Measurements from ENCODE around the gene VCL.
"Not testable (repeated sequence)": the region's sequence is repeated elsewhere in the genome, so short reads cannot be mapped to it uniquely, and the experiment has no call there.

Gene VCL

GRCh38 chr10:74035303-74035702, 37.4 kb downstream of the VCL start:
- DNase-seq (ENCODE audit: low read depth in 2 of 2, low spot score in 1 of 2): no peak

GRCh38 chr10:74036474-74036873, 38.6 kb downstream of the VCL start:
- DNase-seq (ENCODE audit: low read depth in 2 of 2, low spot score in 1 of 2): no peak

GRCh38 chr10:74039561-74040145, 41.7 kb downstream of the VCL start:
- DNase-seq (ENCODE audit: low read depth in 2 of 2, low spot score in 1 of 2): no peak

- DNase-seq (ENCODE audit: low read depth in 2 of 2, low spot score in 1 of 2): no peak
Observed at GRCh38 chr10:74040200-74041126, 42.5 kb downstream of the VCL start.

- no peak for DNase-seq (ENCODE audit: low read depth in 2 of 2, low spot score in 1 of 2)
Observed at GRCh38 chr10:74044419-74044818, 46.5 kb downstream of the VCL start.

- no peak for DNase-seq (ENCODE audit: low read depth in 2 of 2, low spot score in 1 of 2)
Observed at GRCh38 chr10:74047304-74047703, 49.4 kb downstream of the VCL start.

- DNase-seq (ENCODE audit: low read depth in 2 of 2, low spot score in 1 of 2): no peak
Observed at GRCh38 chr10:74047871-74048270, 50.0 kb downstream of the VCL start.

GRCh38 chr10:74048433-74048832, 50.5 kb downstream of the VCL start:
- no peak for DNase-seq (ENCODE audit: low read depth in 2 of 2, low spot score in 1 of 2)

- no peak for DNase-seq (ENCODE audit: low read depth in 2 of 2, low spot score in 1 of 2)
Observed at GRCh38 chr10:74049955-74050354, 52.0 kb downstream of the VCL start.

GRCh38 chr10:74050653-74051052, 52.7 kb downstream of the VCL start:
- no peak for DNase-seq (ENCODE audit: low read depth in 2 of 2, low spot score in 1 of 2)

- no peak for DNase-seq (ENCODE audit: low read depth in 2 of 2, low spot score in 1 of 2)
Observed at GRCh38 chr10:74051736-74052342, 53.9 kb downstream of the VCL start.

- no peak for DNase-seq (ENCODE audit: low read depth in 2 of 2, low spot score in 1 of 2)
Observed at GRCh38 chr10:74052994-74053393, 55.1 kb downstream of the VCL start.

GRCh38 chr10:74055383-74056049, 57.6 kb downstream of the VCL start:
- DNase-seq (ENCODE audit: low read depth in 2 of 2, low spot score in 1 of 2): no peak

- DNase-seq (ENCODE audit: low read depth in 2 of 2, low spot score in 1 of 2): no peak
Observed at GRCh38 chr10:74056050-74056818, 58.3 kb downstream of the VCL start.

- no peak for DNase-seq (ENCODE audit: low read depth in 2 of 2, low spot score in 1 of 2)
Observed at GRCh38 chr10:74058071-74058470, 60.2 kb downstream of the VCL start.

- no peak for DNase-seq (ENCODE audit: low read depth in 2 of 2, low spot score in 1 of 2)
Observed at GRCh38 chr10:74058658-74059057, 60.7 kb downstream of the VCL start.

- no peak for DNase-seq (ENCODE audit: low read depth in 2 of 2, low spot score in 1 of 2)
Observed at GRCh38 chr10:74061104-74061503, 63.2 kb downstream of the VCL start.

GRCh38 chr10:74061978-74062377, 64.1 kb downstream of the VCL start:
- DNase-seq (ENCODE audit: low read depth in 2 of 2, low spot score in 1 of 2): not testable (repeated sequence)

GRCh38 chr10:74063256-74063655, 65.3 kb downstream of the VCL start:
- DNase-seq (ENCODE audit: low read depth in 2 of 2, low spot score in 1 of 2): no peak

- no peak for DNase-seq (ENCODE audit: low read depth in 2 of 2, low spot score in 1 of 2)
Observed at GRCh38 chr10:74067373-74068352, 69.7 kb downstream of the VCL start.

Measured in stimulated activated CD8-positive, alpha-beta memory T cell treated with anti-CD3 and anti-CD28 coated beads, Interleukin-4, amount 100 ng/mL, for 4 hours (primary cell).